ENCODE results near the gene VASP.

- TF ChIP-seq TSHZ2 (CRISPR knock-in tag; IDR thresholded peaks at IDR 0.05) (no peak), OSR1 (CRISPR knock-in tag; IDR thresholded peaks at IDR 0.05) (no peak), ZC3H10 (CRISPR knock-in tag; IDR thresholded peaks at IDR 0.05) (no peak), PATZ1 (CRISPR knock-in tag; IDR thresholded peaks at IDR 0.05; ENCODE audit: borderline replicate concordance) (no peak), TOX (CRISPR knock-in tag; IDR thresholded peaks at IDR 0.05; ENCODE audit: borderline replicate concordance) (no peak)
These were observed 35.0 kb downstream of the VASP start for GRCh38 chr19:45542234-45542668.

Measured in SK-N-SH treated with all-trans-retinoic acid at 6 μM for 48 hours (cell line).